DMS153 (cell line): ENCODE data around the gene GUCY1B1.
"Not testable (repeated sequence)": the region's sequence is repeated elsewhere in the genome, so short reads cannot be mapped to it uniquely, and the experiment has no call there.

Experiments used
- DNase-seq: peaks from one replicate; lab custom pipeline; 2025; lab: John Stamatoyannopoulos, UW

Gene GUCY1B1

DNA sequence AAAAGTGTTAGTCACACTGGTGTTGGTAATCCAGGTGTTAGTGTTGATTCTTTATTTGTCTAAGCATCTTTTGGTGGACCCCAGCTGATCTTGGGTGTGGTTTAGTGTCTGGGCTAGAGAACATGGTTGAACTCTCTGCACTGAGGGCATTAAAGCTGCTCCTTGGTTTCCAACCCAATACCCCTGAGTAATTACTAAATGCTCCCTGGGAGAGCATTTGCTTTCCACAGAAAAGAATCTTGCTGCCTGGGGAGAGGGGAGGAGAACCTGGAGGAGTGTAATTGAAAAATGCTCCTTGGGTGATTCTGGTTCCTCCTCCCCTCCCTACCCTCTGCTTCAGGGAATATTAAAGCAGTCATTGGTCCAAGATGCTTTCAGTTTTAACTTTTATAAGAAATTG is 3.1 kb downstream of the GUCY1B1 start:
- no peak for DNase-seq

DNA sequence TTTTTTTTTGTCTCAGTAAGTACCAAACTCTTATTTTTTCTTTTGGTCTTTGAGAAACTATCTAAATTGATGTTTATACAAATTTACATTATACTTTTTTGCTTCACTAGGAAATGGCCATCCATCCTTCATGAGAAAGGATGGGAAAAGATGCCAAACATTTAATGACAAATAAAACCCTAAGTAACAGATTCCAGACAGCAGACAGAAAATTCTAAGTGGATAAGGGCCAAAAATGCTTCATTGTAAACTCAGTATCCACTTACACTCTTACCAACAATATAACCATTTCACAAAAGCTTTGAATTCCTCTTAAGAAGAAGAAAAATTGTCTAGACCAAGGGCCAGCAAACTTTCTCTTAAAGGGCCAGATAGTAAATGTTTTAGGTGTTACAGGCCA is 3.5 kb downstream of the GUCY1B1 start:
- no peak for DNase-seq

GRCh38 chr4:155763551-155763950 is 4.7 kb downstream of the GUCY1B1 start:
- DNase-seq, result no peak

DNA sequence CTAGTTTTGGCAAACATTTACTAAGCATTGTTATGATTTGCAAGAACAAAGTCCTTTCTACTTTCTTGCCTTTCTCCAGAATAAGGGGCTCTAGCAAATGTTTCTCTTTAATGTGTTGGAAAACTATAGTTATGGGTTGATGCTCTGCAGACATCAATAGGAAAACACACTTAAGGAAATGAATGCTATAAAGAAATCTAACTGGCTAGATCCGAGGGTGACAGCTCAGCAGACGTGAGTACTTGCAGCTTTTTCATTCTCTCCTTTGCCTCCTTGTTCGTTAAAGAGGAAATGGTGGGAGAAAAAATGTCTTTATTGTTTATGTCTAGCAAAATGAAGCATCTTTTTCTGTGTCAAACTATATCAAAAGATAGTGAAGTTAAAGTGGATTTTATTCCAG is 6.3 kb downstream of the GUCY1B1 start:
- DNase-seq, result no peak

DNA sequence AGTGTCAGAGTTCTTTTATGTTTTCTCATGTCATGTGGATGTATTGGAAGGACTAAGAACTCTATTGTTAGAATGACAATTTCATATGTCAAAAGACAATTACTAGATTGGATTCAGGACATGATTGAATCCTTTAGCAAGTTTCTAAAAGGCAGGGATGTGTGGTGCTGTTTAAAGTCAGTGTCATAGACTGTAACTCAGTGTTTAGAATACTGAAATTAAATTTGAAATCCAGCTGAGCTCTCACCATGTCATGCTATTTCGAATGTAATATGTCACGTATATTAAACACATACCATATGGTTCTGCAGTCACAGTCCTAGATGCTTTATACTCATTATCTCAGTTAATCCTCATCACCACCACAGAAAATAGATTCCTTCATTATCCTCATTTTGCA is 7.8 kb downstream of the GUCY1B1 start:
- DNase-seq, result no peak

DNA sequence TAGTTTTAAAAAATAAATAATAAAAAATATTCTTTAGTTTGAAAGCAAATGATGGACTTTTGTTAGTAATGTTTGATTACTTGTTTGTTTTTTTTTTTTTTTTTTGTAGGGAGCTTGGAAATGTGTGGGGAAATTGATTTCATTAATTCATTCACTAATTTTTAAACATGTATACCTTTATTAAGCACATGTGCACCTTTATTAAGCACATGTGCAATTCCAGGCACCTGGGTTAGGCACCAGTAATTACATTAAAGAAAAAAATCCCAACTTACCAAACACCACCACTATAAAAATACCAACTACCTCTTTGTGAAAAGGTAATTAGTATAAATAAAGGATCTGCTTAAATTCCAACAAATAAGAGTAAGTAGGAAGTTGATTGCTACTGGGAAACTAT is 9.5 kb downstream of the GUCY1B1 start:
- DNase-seq, result no peak

GRCh38 chr4:155769090-155769489 is 10.3 kb downstream of the GUCY1B1 start:
- DNase-seq, result no peak

DNA sequence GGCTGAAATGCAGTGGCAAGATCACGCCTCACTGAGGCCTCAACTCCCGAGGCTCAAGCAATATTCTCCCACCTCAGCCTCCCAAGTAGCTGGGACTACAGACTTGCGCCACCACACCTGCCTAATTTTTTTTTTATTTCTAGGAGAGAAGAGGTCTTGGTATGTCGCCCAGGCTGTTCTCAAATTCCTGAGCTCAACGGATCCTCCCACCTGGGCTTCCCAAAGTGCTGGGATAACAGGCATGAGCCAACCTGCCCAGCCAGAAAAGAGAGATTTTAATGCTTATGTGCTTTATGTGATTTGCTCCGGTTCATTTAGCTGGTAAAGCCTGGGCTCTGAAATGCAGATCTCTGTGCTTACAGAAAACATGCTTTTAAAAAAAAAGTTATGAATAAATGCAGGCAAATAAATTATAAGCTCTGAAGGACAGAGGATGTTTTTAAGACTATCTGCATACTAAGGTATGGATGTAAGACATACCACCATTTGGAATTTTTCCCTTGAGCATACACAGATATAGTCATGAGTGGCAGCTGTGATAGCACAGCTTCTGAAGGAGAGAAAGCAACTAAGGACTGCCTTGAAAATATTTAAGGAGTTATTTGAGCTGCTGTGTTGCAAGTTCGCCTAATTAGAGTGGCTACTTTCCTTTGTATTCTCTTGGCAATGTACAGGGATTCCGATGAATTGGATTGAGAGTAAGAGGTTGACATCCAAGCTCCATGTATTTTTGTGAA is 13.8 kb downstream of the GUCY1B1 start:
- no peak for DNase-seq

GRCh38 chr4:155773196-155773800 is 14.5 kb downstream of the GUCY1B1 start:
- DNase-seq, result no peak

- DNase-seq, result no peak
These were observed 15.2 kb downstream of the GUCY1B1 start for GRCh38 chr4:155774033-155774432.

DNA sequence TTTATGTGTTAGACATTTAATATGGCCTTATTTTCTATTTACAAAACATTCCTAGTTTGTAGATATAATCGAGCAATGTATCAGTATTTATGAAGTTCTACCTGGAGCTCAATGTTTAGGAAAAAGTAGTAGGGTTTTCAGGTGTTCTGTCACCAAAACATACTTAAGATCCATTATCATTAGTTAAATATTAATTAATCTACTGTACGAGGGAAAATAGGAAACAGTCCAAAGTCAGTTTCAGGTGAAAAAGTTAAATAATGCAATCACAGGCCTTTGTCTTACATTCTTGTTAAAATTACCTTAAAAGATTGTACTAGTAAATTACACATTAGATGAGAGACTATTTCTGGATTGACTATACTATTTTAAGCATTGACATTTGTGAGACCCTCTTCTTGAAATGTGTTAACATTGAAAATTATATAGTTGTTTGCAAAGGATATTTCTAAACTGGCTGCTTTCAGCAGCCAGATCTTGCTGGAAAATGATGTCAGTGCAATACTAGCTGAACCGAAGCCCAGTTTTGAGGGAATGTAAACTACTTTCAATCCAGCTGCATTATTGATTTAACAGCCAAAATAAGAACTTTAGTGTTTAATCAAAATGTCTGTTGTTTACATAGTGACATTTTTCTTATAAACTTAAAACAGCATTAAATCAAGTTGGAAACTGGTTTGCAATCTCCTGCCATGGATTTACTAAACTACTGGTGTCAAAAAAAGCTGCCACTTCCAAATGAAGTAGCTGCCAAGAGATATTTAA is 19.3 kb downstream of the GUCY1B1 start:
- no peak for DNase-seq

DNA sequence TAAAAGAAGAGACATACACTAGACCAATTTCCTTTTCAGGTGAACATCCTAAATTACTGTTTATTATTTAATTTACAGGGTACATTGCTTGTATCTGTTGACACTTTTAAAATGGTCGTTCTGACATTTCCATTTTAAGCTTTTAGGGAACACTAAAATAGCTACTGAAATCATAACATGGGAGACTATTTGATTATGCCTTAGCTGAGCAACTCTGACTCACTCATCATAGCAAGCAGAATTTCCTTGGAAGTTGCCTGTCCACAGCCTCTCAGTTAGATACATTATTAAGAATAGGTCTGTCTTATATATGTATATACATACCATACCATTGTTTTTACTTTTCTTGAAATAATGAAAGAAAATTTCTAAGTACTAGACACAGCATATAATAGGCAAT is 22.0 kb downstream of the GUCY1B1 start:
- no peak for DNase-seq

GRCh38 chr4:155781249-155781831 is 22.5 kb downstream of the GUCY1B1 start:
- no peak for DNase-seq

DNA sequence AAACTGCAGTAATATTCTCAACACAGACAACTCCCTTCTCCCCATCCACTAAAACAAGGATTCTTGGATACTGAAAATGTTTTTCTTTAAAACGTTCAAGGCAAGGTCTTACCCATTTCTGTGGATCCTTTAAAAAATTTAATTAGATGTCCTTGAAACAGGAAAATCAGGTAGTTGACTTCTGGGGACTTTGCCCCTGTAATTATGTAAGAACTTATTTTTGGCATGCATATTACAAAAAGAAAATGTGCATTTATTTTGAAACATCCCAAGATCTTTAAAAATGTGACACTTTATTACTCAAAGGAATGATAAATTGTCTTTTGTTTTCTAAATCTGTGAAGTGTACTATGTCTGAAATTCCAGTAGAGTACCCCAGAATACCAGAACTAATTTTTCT is 25.8 kb downstream of the GUCY1B1 start:
- no peak for DNase-seq

GRCh38 chr4:155785828-155786227 is 27.0 kb downstream of the GUCY1B1 start:
- DNase-seq, result no peak

DNA sequence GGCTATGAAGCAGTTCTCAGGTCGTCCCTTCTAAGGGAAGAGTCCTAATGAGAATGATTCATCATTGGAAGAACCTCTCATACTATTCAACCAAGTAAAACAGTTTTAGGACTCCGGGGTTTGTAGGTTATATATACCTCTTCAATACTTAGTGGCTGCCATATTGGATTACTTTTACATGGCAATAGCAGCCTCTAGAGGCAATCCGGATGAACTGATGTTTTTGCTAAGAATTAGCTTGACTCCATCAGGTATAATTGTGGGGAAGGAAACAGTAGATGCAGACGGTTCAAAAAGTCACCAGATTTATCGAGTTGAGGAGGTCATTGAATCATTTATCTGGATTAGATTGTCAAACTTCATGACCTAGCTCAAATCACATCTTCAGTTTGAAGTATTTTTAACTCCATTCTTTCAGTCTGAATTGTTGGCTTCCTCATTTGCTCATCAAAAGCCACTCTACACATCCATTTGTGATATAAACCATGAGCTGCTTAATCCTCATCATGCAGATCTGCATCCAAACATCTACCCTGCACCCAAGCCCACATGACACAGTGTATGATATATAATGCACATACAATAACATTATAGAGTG is 28.4 kb downstream of the GUCY1B1 start:
- DNase-seq, result peak; percentile 78

GRCh38 chr4:155789391-155789790 is 30.6 kb downstream of the GUCY1B1 start:
- no peak for DNase-seq

DNA sequence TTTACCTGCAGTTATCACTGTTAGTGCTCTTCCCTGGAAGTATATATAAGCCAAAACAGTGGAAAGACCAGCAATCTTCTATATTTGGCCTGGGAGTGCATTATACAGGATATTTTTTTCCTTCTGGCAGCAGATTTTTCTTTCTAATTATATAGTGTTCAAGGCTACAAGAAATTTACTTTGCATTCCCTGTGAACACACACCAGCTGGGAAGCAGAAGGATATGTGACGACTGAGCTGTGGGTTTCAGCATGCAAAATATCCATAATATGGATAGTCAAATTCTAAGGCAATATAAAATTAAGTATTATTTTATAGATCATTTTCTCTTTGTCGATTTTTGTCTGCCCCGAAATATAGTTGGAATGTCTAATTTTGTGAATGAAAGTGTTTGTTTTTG is 31.2 kb downstream of the GUCY1B1 start:
- DNase-seq, result no peak

- no peak for DNase-seq
These were observed 35.9 kb downstream of the GUCY1B1 start for GRCh38 chr4:155794589-155795236.

DNA sequence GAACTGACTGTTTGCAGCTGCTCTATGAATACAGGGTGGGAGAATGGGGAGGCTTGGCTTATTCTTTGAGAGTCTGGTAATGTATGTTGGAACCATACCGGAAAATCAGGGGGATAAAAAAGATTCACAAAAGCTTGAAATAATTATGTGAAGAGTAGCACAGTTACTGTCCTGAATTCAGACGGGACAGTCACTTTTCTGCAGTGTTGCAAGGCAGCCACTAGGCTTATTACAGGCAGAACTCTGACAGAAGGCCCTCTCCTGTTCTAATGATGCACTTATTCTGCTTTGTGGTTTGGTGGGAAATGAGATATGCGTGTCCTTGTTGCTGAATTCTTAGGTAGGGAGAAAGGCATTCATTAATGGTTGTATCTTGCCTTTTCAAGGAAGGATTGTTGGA is 37.2 kb downstream of the GUCY1B1 start:
- DNase-seq, result no peak

GRCh38 chr4:155797581-155797980 is 38.8 kb downstream of the GUCY1B1 start:
- DNase-seq, result not testable (repeated sequence)
